HG02981 (cell line): ENCODE measurements around the gene CYP4V2.

Experiments
- ATAC-seq: cut with Tn5 transposase; IDR thresholded peaks from one replicate; pipeline ENCODE4 v1.9.1; 2021; ENCODE audit warnings: mild to moderate bottlenecking, moderate library complexity; ENCODE audit not compliant: unreplicated experiment

CYP4V2 gene

GRCh38 chr4:186191200-186192065, at the start of gene CYP4V2:
Gene CYP4V2, plus strand, starts transcription at chr4:186191567. Its CDS starts 257 bp downstream, at chr4:186191824.
- ATAC-seq = peak; percentile 85

DNA sequence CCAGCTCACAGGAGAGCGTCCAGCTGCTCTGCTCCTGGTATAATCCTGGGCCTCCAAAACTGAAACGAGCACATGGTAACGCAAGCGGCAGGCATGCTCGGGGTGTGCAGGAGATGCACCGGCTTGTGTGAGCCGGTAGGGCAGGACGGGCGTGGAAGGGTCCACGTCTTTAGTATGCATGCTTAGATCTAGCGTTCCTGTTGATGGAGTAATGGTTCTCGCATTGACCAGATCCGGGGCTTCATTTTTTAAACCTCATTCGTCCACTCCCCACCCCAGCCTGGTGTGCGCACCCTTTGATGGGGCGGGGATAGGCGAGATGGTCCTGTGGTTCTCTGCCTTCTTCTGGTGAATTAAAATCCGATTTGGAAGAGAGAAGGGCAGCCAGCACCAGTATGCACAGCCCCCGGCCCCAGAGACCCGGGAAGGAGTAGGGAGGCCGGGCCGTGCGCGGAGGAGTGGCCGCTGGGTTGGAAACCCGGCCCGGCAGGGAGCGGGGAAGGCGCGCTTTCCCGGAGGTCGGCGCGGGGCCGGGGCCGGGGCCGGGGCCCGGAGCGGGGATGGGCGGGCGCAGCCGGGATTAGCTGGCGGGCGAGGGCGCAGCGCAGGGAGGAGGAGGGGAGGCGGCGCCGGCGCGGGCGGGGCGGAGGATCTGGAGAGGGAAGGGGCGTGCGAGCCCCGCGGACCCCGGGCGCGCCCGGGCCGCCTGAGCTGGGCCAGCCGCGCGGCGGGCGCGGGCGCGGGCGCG, 47.0 kb upstream of the CYP4V2 start:
- ATAC-seq = peak; percentile 67

- peak; percentile 33 for ATAC-seq
Measured at GRCh38 chr4:186144946-186145569, 46.3 kb upstream of the CYP4V2 start.

DNA sequence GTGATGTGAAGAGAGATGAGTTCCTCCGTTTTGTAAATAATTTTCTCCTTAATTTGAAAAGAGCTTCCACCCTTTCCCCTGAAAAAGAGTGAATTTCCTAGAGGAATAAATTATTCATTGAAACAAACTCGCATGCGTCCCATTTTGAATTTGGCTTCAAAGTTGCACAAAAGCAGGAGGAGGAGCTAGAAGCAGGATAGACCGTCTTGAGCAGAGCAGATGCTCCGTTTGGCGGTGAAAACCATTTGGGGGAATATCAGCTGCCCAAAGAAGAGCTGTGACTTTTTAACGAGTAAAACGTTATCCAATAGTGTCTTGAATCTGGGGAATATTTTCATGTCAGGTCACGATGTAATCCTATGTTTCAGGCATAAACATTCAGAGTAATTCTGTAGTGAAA, 44.9 kb upstream of the CYP4V2 start:
- no peak for ATAC-seq

- no peak for ATAC-seq
Measured at GRCh38 chr4:186148336-186148975, 42.9 kb upstream of the CYP4V2 start.

DNA sequence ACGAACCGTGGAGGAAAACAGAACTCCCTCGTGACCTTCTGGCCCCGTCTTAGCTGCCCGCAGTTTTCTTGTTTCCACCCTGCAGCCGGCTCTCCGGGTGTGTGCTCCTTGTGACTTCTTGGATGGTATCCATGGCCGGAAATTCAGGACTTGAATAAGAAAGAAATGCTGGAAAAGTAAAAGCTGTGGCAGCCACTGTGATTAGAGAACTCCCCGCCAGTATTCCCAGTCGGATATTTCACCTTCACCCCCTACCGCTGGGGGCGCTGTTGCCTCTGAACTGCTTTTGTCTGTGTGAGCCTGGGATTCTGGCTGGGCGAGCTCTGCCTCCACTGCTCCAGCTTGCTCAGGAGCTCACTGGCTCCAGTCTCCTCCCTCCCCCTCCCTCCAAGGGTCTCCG, 41.5 kb upstream of the CYP4V2 start:
- ATAC-seq = no peak

GRCh38 chr4:186150926-186151325, 40.4 kb upstream of the CYP4V2 start:
- ATAC-seq = no peak

- no peak for ATAC-seq
Measured at GRCh38 chr4:186151499-186151898, 39.9 kb upstream of the CYP4V2 start.

- ATAC-seq = no peak
Measured at GRCh38 chr4:186158021-186158813, 33.1 kb upstream of the CYP4V2 start.

GRCh38 chr4:186158966-186159365, 32.4 kb upstream of the CYP4V2 start:
- no peak for ATAC-seq

DNA sequence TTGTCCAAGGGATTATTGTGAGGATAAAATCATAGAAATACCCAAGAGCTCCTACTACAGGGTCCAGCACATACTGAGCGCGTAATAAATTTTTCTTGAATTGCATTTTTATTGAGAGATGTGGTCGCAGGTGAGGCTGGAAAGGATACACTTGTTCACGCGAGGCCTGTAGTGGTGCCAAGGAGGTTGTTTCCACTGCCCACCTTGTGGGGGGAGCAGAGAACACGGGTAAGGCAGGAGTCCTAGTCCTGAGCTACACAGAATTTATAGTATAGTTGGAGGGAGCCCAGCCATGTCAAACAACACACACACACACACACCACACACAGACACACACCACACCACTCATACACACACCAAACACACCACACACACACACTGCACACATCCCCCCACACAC, 31.8 kb upstream of the CYP4V2 start:
- no peak for ATAC-seq

- peak; percentile 90 for ATAC-seq
Measured at GRCh38 chr4:186161138-186161537, 30.2 kb upstream of the CYP4V2 start.

GRCh38 chr4:186166852-186167512, 24.4 kb upstream of the CYP4V2 start:
- no peak for ATAC-seq

GRCh38 chr4:186167605-186168004, 23.8 kb upstream of the CYP4V2 start:
- ATAC-seq = no peak

- no peak for ATAC-seq
Measured at GRCh38 chr4:186168750-186169149, 22.6 kb upstream of the CYP4V2 start.

GRCh38 chr4:186169333-186169944, 21.9 kb upstream of the CYP4V2 start:
- ATAC-seq = no peak

GRCh38 chr4:186169945-186170802, 21.2 kb upstream of the CYP4V2 start:
- no peak for ATAC-seq

DNA sequence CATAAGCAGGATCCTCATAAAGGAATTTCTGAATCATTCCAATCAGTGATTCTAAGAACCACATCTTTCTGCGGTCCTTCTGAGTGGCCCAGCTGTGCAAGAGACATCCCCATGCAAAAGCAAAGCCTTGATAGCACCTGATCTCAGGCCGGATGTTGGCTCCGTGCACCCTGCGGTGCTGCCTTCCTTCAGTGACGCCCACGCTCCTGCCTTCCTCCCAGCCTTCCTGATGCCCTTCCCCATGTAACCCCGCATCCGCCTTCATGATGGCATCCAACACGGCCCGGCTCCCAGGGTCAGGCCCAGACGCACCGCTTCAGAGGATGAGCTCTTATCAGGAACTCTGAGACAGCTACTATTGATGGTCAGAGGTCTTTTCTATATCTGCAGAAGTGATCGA, 20.4 kb upstream of the CYP4V2 start:
- no peak for ATAC-seq
